Activated CD4-positive, alpha-beta T cell treated with anti-CD3 and anti-CD28 coated beads for 36 hours (primary cell): ENCODE results near the gene GK. TPM values are rescaled to one million over a fixed set of nuclear protein-coding genes. Genes with fewer than 3 reads are reported as not detected.

Experiments
- ATAC-seq: fragments of 200-7000 bp; cut with Tn5 transposase; one replicate; pipeline ENCODE4 v1.10.0; 2021; ENCODE audit warnings: mild to moderate bottlenecking, moderate library complexity
- CTCF ChIA-PET: fragments of 350-600 bp; sonication (Branson Sonifier 250); formaldehyde crosslinking; loops from one replicate; lab custom pipeline; 2021; ENCODE audit warnings: antibody characterized with exemption; lab: Charles Lee
- POLR2A ChIA-PET: fragments of 350-600 bp; sonication (Branson Sonifier 250); formaldehyde crosslinking; loops from one replicate; lab custom pipeline; 2021; ENCODE audit warnings: antibody characterized with exemption, inconsistent platforms; lab: Charles Lee
- DNase-seq: peaks from one replicate; pipeline ENCODE4 v3.0.0-alpha.2; 2020
- H3K27ac Mint-ChIP-seq: one replicate; pipeline ENCODE4 v1.8.0; 2021; ENCODE audit warnings: mixed read lengths
- H3K27me3 Mint-ChIP-seq: one replicate; pipeline ENCODE4 v1.8.0; 2021; ENCODE audit warnings: mixed read lengths
- H3K36me3 Mint-ChIP-seq: one replicate; pipeline ENCODE4 v1.8.0; 2021; ENCODE audit warnings: low read depth, mixed read lengths
- H3K4me1 Mint-ChIP-seq: one replicate; pipeline ENCODE4 v1.8.0; 2021; ENCODE audit warnings: mixed read lengths
- H3K4me3 Mint-ChIP-seq: one replicate; pipeline ENCODE4 v1.8.0; 2021; ENCODE audit warnings: mild to moderate bottlenecking, moderate library complexity, mixed read lengths
- H3K9me3 Mint-ChIP-seq: one replicate; pipeline ENCODE4 v1.8.0; 2021; ENCODE audit warnings: low read depth, mixed read lengths
- intact Hi-C, 2 experiments: fragments of 100-400 bp; cut with DNase I in 1 of 2; cut with micrococcal nuclease in 1 of 2; formaldehyde crosslinking; loops; one replicate each; pipeline versions ENCODE4 v1.14.2 to v1.15.1; 2022 to 2024; cut with DNase I, micrococcal nuclease
- total RNA-seq, 2 experiments: library from RNA; stranded (reverse); gene quantifications; one replicate each; pipeline ENCODE4 v1.2.3, GENCODE V29; 2021

GK gene
- 100 to 1,000 TPM in 1 of 2 experiments, 10 to 100 TPM in 1; 77.8 to 106 TPM for total RNA-seq

GRCh38 chrX:30653415-30654131, at the start of gene GK:
Gene GK, plus strand, starts transcription at chrX:30653423. Its CDS starts 115 bp downstream, at chrX:30653538.
- H3K27ac Mint-ChIP-seq = peak within 1 kb of the TSS; percentile 98
- H3K9me3 Mint-ChIP-seq = no peaks in the 10 kb centered on the region
- ATAC-seq = peak; percentile 3
- H3K27me3 Mint-ChIP-seq = no peaks in the 10 kb centered on the region
- ChIA-PET POLR2A (no interaction called here), CTCF (no interaction called here)
- intact Hi-C loops = loop anchor here (1.0 to 10.0 kb wide), 3 partner anchors 79 to 236 kb away; partner anchors contain the start of genes TAB3 (in 2 of the 2) and TASL (in 1 of the 2)
- peak; percentile 33 for DNase-seq
- H3K36me3 Mint-ChIP-seq = peaks cover 30% of the 10 kb centered on the region
- peak within 1 kb of the TSS; percentile 86 for H3K4me3 Mint-ChIP-seq
- peaks cover 43% of the 10 kb centered on the region for H3K4me1 Mint-ChIP-seq

GRCh38 chrX:30607155-30607554, 46.1 kb upstream of the GK start:
- ATAC-seq (no peak), DNase-seq (no peak)
- Mint-ChIP-seq H3K27me3 (no peaks in the 10 kb centered on the region), H3K36me3 (no peaks in the 10 kb centered on the region), H3K4me1 (peaks cover 5% of the 10 kb centered on the region), H3K27ac (no peak overlapping the region), H3K4me3 (no peak overlapping the region), H3K9me3 (no peaks in the 10 kb centered on the region)
- intact Hi-C loops = loop anchor here in 1 of 2 experiments (1.0 kb wide), 1 partner anchor 35 kb away; no protein-coding TSS in a partner anchor
- ChIA-PET CTCF (no interaction called here), POLR2A (no interaction called here)

GRCh38 chrX:30610026-30610425, 43.2 kb upstream of the GK start:
- intact Hi-C loops = loop anchor here in 1 of 2 experiments (5.0 kb wide), 1 partner anchor 47 kb away; no protein-coding TSS in a partner anchor
- ChIA-PET CTCF (interaction anchor here (0.6 kb wide), 1 partner anchor 39 kb away, joined by 3 read pairs; no protein-coding TSS in a partner anchor), POLR2A (no interaction called here)
- H3K36me3 Mint-ChIP-seq = no peaks in the 10 kb centered on the region
- peaks cover 1% of the 10 kb centered on the region for H3K27me3 Mint-ChIP-seq
- no peak overlapping the region for H3K4me3 Mint-ChIP-seq
- peak; percentile 36 for ATAC-seq
- no peak overlapping the region for H3K27ac Mint-ChIP-seq
- no peaks in the 10 kb centered on the region for H3K9me3 Mint-ChIP-seq
- peaks cover 8% of the 10 kb centered on the region for H3K4me1 Mint-ChIP-seq
- no peak for DNase-seq

- intact Hi-C loops = loop anchor here in 1 of 2 experiments (5.0 kb wide), 1 partner anchor 45 kb away; no protein-coding TSS in a partner anchor
- ChIA-PET CTCF (interaction anchor here (1.1 kb wide), 1 partner anchor 123 kb away, joined by 3 read pairs; no protein-coding TSS in a partner anchor), POLR2A (no interaction called here)
- no peak overlapping the region for H3K4me3 Mint-ChIP-seq
- DNase-seq (no peak), ATAC-seq (no peak)
- H3K4me1 Mint-ChIP-seq = peaks cover 8% of the 10 kb centered on the region
- H3K9me3 Mint-ChIP-seq = no peaks in the 10 kb centered on the region
- H3K27ac Mint-ChIP-seq = no peak overlapping the region
- H3K36me3 Mint-ChIP-seq = no peaks in the 10 kb centered on the region
- H3K27me3 Mint-ChIP-seq = peaks cover 1% of the 10 kb centered on the region
Measured at GRCh38 chrX:30612250-30612655, 41.0 kb upstream of the GK start.

GRCh38 chrX:30613721-30614120, 39.5 kb upstream of the GK start:
- no peak for DNase-seq
- Mint-ChIP-seq H3K4me3 (no peak overlapping the region), H3K27me3 (peaks cover 1% of the 10 kb centered on the region), H3K4me1 (peaks cover 8% of the 10 kb centered on the region), H3K36me3 (no peaks in the 10 kb centered on the region), H3K9me3 (no peaks in the 10 kb centered on the region), H3K27ac (no peak overlapping the region)
- CTCF ChIA-PET = no interaction called here
- intact Hi-C loops = loop anchor here in 1 of 2 experiments (5.0 kb wide), 1 partner anchor 44 kb away; no protein-coding TSS in a partner anchor
- POLR2A ChIA-PET = no interaction called here
- no peak for ATAC-seq

- Mint-ChIP-seq H3K27ac (no peak overlapping the region), H3K9me3 (no peaks in the 10 kb centered on the region), H3K4me1 (peaks cover 6% of the 10 kb centered on the region), H3K4me3 (no peak overlapping the region), H3K27me3 (peaks cover 1% of the 10 kb centered on the region), H3K36me3 (no peaks in the 10 kb centered on the region)
- DNase-seq (no peak), ATAC-seq (peak; percentile 100)
- ChIA-PET CTCF (no interaction called here), POLR2A (no interaction called here)
- intact Hi-C loops = loop anchor here in 1 of 2 experiments (1.0 kb wide), 2 partner anchors 98 to 167 kb away; no protein-coding TSS in a partner anchor
Measured at GRCh38 chrX:30615229-30615628, 38.0 kb upstream of the GK start.

GRCh38 chrX:30618160-30618765, 35.0 kb upstream of the GK start:
- H3K4me1 Mint-ChIP-seq = peaks cover 6% of the 10 kb centered on the region
- intact Hi-C loops = no loop called here
- peaks cover 5% of the 10 kb centered on the region for H3K36me3 Mint-ChIP-seq
- H3K27me3 Mint-ChIP-seq = no peaks in the 10 kb centered on the region
- H3K4me3 Mint-ChIP-seq = no peak overlapping the region
- peaks cover 8% of the 10 kb centered on the region for H3K9me3 Mint-ChIP-seq
- no peak for ATAC-seq
- DNase-seq = no peak
- ChIA-PET CTCF (interaction anchor here (1.1 kb wide), 1 partner anchor 113 kb away, joined by 3 read pairs; no protein-coding TSS in a partner anchor), POLR2A (no interaction called here)
- H3K27ac Mint-ChIP-seq = no peak overlapping the region

- intact Hi-C loops = no loop called here
- no peak for DNase-seq
- ATAC-seq = no peak
- ChIA-PET POLR2A (no interaction called here), CTCF (no interaction called here)
- no peak overlapping the region for H3K4me3 Mint-ChIP-seq
- H3K36me3 Mint-ChIP-seq = peaks cover 5% of the 10 kb centered on the region
- peaks cover 9% of the 10 kb centered on the region for H3K9me3 Mint-ChIP-seq
- H3K27ac Mint-ChIP-seq = no peak overlapping the region
- peaks cover 4% of the 10 kb centered on the region for H3K4me1 Mint-ChIP-seq
- no peaks in the 10 kb centered on the region for H3K27me3 Mint-ChIP-seq
Measured at GRCh38 chrX:30620125-30620524, 33.1 kb upstream of the GK start.

- H3K27ac Mint-ChIP-seq = no peak overlapping the region
- H3K4me1 Mint-ChIP-seq = peaks cover 4% of the 10 kb centered on the region
- peak; percentile 39 for ATAC-seq
Measured at GRCh38 chrX:30620980-30621618, 32.1 kb upstream of the GK start.

GRCh38 chrX:30622361-30622760, 30.9 kb upstream of the GK start:
- Mint-ChIP-seq H3K9me3 (peaks cover 9% of the 10 kb centered on the region), H3K27me3 (no peaks in the 10 kb centered on the region), H3K27ac (no peak overlapping the region), H3K36me3 (peaks cover 5% of the 10 kb centered on the region), H3K4me1 (peaks cover 4% of the 10 kb centered on the region), H3K4me3 (no peak overlapping the region)
- POLR2A ChIA-PET = no interaction called here
- DNase-seq (no peak), ATAC-seq (no peak)
- CTCF ChIA-PET = no interaction called here
- intact Hi-C loops = no loop called here

More at GRCh38 chrX:30620980-30621618, 32.1 kb upstream of the GK start:
- H3K4me3 Mint-ChIP-seq = no peak overlapping the region
- ChIA-PET POLR2A (no interaction called here), CTCF (no interaction called here)
- H3K27me3 Mint-ChIP-seq = no peaks in the 10 kb centered on the region
- peaks cover 5% of the 10 kb centered on the region for H3K36me3 Mint-ChIP-seq
- intact Hi-C loops = no loop called here
- no peak for DNase-seq
- peaks cover 9% of the 10 kb centered on the region for H3K9me3 Mint-ChIP-seq

GRCh38 chrX:30626402-30626801, 26.8 kb upstream of the GK start:
- POLR2A ChIA-PET = no interaction called here
- DNase-seq (no peak), ATAC-seq (no peak)
- no peaks in the 10 kb centered on the region for H3K27me3 Mint-ChIP-seq
- H3K36me3 Mint-ChIP-seq = peaks cover 4% of the 10 kb centered on the region
- intact Hi-C loops = no loop called here
- CTCF ChIA-PET = interaction anchor here (1.0 kb wide), 1 partner anchor 9 kb away, joined by 5 read pairs; no protein-coding TSS in a partner anchor
- no peak overlapping the region for H3K4me3 Mint-ChIP-seq
- H3K27ac Mint-ChIP-seq = no peak overlapping the region
- peaks cover 4% of the 10 kb centered on the region for H3K9me3 Mint-ChIP-seq
- no peaks in the 10 kb centered on the region for H3K4me1 Mint-ChIP-seq
